C4-2B (cell line): ENCODE data around the gene ALDH9A1.

Source experiments
- H3K27ac ChIP-seq: fragments of 450-650 bp; 2 replicates; pipeline ENCODE4 v1.5.1; 2017
- ZFX ChIP-seq: fragments of 450-650 bp; IDR thresholded peaks from 2 replicates; pipeline ENCODE4 v1.6.1; 2017
- TF ChIP-seq, protein P1 (sequence below): fragments of 450-650 bp; conservative IDR thresholded peaks from 2 replicates; pipeline ENCODE4 v1.5.1; 2017; ENCODE audit warnings: mild to moderate bottlenecking

The ALDH9A1 gene

DNA sequence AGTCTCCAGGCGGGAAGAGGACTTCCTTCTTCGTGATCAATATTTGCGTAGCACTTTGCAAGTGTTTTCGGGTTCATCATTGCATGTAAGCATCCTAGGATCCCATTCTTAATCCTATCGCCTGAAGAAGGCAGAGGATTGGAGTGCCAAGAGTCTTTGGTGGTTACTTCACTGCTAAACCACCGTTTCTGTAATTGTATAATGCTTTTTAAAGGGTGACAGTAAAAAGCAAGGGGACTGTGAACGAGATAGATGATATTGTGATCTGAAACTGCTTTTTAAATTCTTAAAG lies 345 bp upstream of the ALDH9A1 start:
- no peak for TF ChIP-seq ZFX
- TF ChIP-seq, protein P1, sequence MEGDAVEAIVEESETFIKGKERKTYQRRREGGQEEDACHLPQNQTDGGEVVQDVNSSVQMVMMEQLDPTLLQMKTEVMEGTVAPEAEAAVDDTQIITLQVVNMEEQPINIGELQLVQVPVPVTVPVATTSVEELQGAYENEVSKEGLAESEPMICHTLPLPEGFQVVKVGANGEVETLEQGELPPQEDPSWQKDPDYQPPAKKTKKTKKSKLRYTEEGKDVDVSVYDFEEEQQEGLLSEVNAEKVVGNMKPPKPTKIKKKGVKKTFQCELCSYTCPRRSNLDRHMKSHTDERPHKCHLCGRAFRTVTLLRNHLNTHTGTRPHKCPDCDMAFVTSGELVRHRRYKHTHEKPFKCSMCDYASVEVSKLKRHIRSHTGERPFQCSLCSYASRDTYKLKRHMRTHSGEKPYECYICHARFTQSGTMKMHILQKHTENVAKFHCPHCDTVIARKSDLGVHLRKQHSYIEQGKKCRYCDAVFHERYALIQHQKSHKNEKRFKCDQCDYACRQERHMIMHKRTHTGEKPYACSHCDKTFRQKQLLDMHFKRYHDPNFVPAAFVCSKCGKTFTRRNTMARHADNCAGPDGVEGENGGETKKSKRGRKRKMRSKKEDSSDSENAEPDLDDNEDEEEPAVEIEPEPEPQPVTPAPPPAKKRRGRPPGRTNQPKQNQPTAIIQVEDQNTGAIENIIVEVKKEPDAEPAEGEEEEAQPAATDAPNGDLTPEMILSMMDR: no peak
- peak overlapping the region; percentile 87 for H3K27ac ChIP-seq

DNA sequence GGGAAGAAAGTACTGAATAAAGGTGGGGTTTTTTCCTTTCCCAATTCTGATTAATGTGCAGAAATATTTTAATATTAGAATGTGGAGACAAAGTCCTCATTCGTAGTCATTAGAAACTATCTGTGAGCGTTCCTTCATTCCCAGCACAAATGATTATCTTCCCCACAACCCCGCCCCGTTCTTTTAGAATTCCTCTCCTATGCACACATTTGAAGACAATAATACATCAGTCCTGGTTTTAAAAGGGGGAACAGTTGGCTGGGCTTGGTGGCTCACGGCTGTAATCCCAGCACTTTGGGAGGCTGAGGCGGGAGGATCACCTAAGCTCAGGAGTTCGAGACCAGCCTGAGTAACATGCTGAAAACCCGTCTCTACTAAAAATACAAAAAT lies 876 bp downstream of the ALDH9A1 start:
- no peak for TF ChIP-seq ZFX
- TF ChIP-seq, protein P1: no peak
- peak overlapping the region; percentile 87 for H3K27ac ChIP-seq

DNA sequence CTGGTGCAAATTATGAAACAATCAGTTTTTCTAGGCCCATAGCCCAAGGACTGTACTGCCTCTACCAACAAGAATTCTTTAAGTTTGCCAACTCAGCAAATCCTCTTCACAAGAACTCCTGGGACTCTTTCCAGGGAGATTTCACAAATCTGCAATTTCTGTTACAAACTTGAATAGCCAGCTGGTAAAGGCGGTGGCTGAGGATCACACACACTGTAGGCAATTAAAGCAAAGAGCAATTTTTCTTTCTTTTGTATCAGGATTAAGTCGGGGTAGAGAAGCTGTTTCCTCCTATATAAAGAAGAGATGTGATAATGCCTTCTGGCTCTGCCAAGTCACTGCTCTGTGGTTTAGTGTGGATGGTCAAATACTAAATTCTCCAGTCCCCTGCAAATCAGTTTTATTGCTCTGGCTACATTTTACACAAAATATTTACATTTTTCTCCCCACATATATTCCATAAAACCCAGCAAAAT lies 1.7 kb downstream of the ALDH9A1 start:
- TF ChIP-seq, protein P1: no peak
- TF ChIP-seq ZFX: no peak
- H3K27ac ChIP-seq: no peak overlapping the region

DNA sequence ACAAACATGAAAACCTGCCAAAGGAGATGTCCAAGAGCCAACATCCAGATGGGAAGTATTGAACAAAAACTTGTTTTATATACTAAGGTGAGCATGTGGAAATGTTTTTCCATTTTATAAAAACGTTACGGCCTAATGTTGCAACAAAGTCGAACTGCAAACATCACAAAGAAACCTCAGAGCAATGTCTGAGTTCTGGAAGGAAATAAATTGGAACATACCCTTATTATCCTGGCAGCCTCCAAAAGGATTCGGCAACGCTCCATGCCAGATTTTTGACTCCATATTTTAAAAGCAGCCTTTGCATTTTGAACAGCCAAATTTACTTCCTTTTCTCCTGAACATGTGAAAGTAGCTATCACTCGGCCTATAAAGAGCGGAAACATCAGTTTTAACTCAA lies 3.3 kb downstream of the ALDH9A1 start:
- TF ChIP-seq, protein P1: no peak
- no peak for TF ChIP-seq ZFX
- H3K27ac ChIP-seq: no peak overlapping the region

DNA sequence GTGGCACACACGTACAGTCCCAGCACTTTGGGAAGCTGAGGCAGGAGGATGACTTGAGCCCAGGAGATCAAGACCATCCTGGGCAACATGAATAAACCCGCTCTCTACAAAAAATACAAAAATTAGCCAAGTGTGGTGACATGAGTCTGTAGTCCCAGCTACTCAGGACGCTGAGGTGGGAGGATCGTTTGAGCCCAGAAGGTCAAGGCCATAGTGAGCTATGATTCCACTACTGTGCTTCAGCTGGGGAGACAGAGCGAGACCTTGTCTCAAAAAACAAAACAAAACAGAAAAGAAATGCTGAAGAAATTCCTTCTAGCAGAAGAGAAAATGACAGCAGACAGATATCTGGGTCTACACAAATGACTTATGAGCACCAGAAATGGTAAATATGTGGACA lies 10.3 kb downstream of the ALDH9A1 start:
- H3K27ac ChIP-seq: no peak overlapping the region
- TF ChIP-seq, protein P1: no peak
- TF ChIP-seq ZFX: no peak

DNA sequence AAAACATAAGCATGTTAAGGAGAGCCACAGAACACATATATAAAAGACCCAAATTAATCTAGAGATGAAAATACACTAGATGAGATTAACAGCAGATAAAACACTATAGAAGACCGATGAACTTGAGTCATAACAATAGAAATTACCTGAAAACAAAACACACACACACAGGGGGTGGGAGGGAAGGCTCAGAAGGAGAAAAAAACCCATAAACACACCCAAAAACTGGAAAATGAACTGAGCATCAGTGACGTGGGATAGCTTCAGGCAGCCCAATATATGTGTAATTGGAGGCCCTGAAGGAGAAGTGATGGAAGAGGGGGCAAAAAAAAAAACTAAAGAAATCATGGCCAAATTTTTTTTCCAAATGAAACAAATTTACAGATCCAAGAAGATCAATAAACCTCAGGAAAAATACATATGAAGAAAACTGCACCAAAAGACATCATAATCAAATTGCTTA lies 11.4 kb downstream of the ALDH9A1 start:
- H3K27ac ChIP-seq: no peak overlapping the region
- TF ChIP-seq ZFX: no peak
- TF ChIP-seq, protein P1: no peak

DNA sequence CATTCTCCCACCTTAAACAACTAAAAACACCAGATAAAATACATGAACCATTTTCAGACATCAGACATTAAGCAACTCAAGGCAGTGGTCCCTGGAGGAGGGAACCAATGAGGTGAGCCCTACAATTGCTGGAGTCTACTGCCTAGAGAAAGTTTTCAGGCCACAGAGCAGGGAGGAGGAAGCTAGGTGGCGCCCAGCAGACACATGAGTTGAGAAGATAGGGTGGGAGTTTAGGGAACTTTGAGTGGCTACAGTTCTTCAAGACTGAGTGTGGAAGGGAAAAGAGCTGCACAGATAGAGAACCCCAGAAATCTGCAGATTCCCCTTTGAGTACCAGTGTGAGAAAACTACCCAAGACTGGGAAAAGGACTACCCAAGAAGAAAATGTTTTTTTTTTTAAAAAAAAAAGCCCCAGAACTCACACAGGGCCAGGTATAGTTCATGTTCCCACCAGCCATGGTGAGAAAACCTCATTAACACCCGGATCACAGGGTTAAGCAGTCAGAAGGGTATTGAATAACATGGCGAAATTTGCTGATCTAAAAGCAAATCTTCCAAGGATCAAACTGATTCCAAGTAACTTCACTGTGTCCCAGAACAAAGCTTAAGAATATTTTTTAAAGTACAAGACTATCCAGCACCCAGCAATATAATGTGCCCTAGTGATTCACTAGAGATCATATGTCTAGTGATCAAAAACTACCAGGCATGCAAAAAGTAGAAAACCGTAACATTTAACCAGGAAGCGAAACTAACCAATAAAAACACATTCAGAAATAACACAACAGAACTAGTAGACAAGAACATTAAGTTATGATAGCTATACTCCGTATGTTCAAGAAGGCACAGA lies 12.0 kb downstream of the ALDH9A1 start:
- no peak overlapping the region for H3K27ac ChIP-seq

More for the DNA sequence above, 12.0 kb downstream of the ALDH9A1 start:
- no peak for TF ChIP-seq ZFX
- TF ChIP-seq, protein P1: no peak
